Measurements from ENCODE around the gene ST3GAL2. TPM values are rescaled to one million over a fixed set of nuclear protein-coding genes. Genes with fewer than 3 reads are reported as not detected.

Gene ST3GAL2
- total and polyA plus RNA-seq, 8 donors: 2.6 to 51.3 (median 11.7) TPM

DNA sequence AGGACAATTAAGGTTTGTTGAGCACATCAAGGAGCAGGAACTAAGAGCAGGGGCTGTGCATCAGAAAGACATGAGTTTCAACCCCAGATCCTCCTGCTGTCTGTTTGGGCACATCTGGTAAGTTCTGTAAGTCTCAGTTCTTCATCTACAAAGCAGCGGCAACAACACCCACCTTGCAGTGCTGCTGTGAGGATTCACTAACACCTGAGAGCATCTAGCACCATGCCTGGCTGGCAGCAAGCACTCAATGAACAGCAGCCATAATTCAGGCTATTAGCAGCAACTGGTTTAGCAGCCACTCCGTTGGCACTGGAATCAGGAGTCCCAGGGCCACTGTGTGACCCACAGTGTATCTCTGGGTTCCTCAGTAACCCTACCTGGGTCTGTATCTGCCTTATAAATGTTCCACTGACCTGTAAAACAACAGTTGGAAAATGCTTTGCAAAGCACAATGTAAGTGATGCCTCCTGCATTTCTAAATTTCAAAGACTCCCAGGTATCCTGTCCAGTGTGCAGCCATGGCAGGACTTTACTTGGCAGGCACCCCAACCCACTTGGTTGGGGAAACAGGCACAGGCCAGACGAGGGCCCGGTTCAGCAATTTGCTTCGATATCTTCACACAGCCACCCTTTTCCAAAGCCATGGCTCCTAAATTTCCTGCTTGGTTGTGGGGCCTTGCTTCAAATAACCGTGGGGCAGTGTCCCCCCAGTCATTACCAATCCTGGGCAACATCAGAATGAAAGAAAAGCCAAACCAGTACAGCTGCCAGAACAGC lies 4.2 kb downstream of the ST3GAL2 start:
- H3K27me3 ChIP-seq: no peaks in the 10 kb centered on the region
- intact Hi-C loops (cut with DNase I; ENCODE audit: low total_unique reads): no loop called here
- H3K36me3 ChIP-seq: no peaks in the 10 kb centered on the region
- WGBS, 5 donors: 72 to 84% (median 83%) methylated on average over 6 of the region's 6 CpGs
- no peaks in the 10 kb centered on the region for H3K9me3 ChIP-seq
- peak overlapping the region in 2 of 5 donors; percentile 40 to 69 for H3K27ac ChIP-seq
- TF ChIP-seq POLR2AphosphoS5 (IDR thresholded peaks at IDR 0.05): no peak
- TF ChIP-seq, protein P1, sequence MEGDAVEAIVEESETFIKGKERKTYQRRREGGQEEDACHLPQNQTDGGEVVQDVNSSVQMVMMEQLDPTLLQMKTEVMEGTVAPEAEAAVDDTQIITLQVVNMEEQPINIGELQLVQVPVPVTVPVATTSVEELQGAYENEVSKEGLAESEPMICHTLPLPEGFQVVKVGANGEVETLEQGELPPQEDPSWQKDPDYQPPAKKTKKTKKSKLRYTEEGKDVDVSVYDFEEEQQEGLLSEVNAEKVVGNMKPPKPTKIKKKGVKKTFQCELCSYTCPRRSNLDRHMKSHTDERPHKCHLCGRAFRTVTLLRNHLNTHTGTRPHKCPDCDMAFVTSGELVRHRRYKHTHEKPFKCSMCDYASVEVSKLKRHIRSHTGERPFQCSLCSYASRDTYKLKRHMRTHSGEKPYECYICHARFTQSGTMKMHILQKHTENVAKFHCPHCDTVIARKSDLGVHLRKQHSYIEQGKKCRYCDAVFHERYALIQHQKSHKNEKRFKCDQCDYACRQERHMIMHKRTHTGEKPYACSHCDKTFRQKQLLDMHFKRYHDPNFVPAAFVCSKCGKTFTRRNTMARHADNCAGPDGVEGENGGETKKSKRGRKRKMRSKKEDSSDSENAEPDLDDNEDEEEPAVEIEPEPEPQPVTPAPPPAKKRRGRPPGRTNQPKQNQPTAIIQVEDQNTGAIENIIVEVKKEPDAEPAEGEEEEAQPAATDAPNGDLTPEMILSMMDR (IDR thresholded peaks at IDR 0.05): no peak
- TF ChIP-seq EP300 (IDR thresholded peaks at IDR 0.05): no peak
- TF ChIP-seq POLR2A (IDR thresholded peaks at IDR 0.05): no peak
- H3K4me3 ChIP-seq: no peak overlapping the region
- no peak for DNase-seq
- peaks cover 52 to 92% (median 75%) of the 10 kb centered on the region in 4 donors for H3K4me1 ChIP-seq

DNA sequence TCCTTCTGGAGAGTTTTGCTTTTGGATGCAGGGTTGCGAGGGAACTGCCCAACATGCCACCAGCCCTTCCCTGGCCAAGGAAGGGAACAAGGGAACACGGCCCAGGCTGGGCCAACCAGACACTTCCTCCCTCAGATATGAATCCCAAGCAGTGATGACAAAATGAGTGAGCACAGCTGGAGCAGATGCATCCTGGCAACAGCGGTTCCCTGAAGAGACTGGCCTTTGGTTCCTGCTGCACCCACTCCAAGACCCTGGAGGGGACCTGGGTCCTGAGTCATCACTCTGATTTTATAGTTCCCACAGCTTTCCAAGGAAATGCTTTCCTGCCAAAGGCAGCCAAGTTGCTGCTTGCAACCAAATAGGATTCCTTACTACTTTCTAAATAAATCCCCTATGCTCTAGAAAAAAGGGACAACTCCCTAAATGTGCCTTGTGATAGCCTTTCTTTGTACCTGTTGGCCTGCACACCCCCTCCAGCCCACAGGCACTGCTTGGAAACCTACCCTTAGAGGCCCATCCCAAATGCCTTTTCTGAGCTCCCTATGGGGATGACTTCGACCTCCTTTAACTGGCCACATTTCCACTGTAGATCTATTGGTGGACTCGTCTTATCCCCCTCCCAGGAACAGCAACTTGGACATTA lies 5.3 kb downstream of the ST3GAL2 start:
- peak overlapping the region in 1 of 4 donors; percentile 3 for H3K4me3 ChIP-seq
- no peaks in the 10 kb centered on the region for H3K27me3 ChIP-seq
- TF ChIP-seq EP300 (IDR thresholded peaks at IDR 0.05) (no peak), POLR2A (IDR thresholded peaks at IDR 0.05) (no peak), POLR2AphosphoS5 (IDR thresholded peaks at IDR 0.05) (peak in 2 of 3 donors; percentile 33 to 49)
- TF ChIP-seq, protein P1 (IDR thresholded peaks at IDR 0.05): no peak
- peak overlapping the region in 4 of 5 donors; percentile 40 to 69 (median 44) for H3K27ac ChIP-seq
- H3K4me1 ChIP-seq: peaks cover 55 to 98% (median 80%) of the 10 kb centered on the region in 4 donors
- 46 to 67% (median 62%) methylated on average over 5 of the region's 5 CpGs for WGBS, 5 donors
- no peaks in the 10 kb centered on the region for H3K9me3 ChIP-seq
- H3K36me3 ChIP-seq: no peaks in the 10 kb centered on the region
- intact Hi-C loops (cut with DNase I; ENCODE audit: low total_unique reads): no loop called here
- peak in 1 of 2 donors; percentile 71 for DNase-seq

DNA sequence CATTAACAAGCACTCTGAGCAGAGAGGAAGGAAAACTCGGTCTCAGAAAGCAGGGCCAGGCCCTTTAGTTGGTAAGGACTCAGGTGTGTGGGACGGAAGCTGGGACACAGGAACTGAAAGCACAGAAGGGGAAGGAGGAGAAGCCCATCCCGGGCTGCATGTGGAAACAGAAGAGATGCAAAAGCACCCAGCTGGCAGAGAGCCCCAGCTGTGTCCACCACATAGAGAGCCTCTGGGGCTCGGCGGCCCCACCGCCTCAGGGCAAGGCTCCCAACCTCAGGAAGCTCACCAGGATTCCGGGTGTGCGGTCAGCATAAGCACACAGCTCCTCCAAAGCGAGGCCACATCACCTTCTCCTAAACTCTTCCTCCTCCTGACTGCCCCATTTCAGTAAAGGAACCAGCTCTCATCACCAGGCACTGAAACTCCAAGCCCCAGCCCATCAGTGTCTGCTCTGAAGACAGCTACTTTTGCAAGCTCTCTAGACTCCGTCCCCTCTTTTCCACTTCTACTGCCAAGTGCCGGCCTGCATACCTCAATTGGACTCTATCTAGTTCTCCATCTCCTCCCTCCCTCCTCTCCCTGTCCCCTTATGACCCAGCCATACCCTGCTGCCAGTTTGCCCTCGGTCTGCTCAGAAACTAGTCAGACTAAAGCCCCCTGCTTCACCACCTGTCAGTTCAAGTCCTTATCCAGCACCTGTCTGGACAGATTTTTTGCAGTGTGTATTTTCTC lies 6.0 kb downstream of the ST3GAL2 start:
- Histone ChIP-seq H3K4me3 (peak overlapping the region in 1 of 4 donors; percentile 3), H3K36me3 (no peaks in the 10 kb centered on the region), H3K9me3 (no peaks in the 10 kb centered on the region), H3K27me3 (no peaks in the 10 kb centered on the region), H3K4me1 (peaks cover 55 to 98% (median 80%) of the 10 kb centered on the region in 4 donors), H3K27ac (peak overlapping the region in 4 of 5 donors; percentile 40 to 69 (median 44))
- peak in 1 of 2 donors; percentile 39 for DNase-seq
- TF ChIP-seq, protein P1 (IDR thresholded peaks at IDR 0.05): no peak
- TF ChIP-seq POLR2A (IDR thresholded peaks at IDR 0.05) (no peak), POLR2AphosphoS5 (IDR thresholded peaks at IDR 0.05) (no peak), EP300 (IDR thresholded peaks at IDR 0.05) (no peak)
- WGBS, 5 donors: 37 to 61% (median 60%) methylated on average over 12 of the region's 12 CpGs
- intact Hi-C loops (cut with DNase I; ENCODE audit: low total_unique reads): no loop called here

DNA sequence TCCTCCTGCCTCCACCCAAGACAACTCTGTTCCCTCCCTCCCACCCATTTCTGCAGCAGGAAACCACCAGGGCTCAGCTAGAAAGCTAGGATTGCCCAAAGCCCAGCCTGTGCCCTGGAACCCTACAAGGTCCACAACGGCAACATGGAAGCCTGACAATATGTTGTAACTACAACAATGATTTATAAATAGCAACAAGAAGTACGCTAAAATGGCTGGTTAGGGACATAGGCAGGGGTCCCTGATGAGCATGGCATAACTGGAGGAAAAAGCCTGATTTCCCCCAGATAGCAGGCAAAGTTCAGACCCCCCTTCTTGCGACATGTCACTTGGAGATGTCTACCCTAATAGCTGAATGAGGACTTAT lies 6.6 kb downstream of the ST3GAL2 start:
- Histone ChIP-seq H3K4me1 (peaks cover 55 to 98% (median 80%) of the 10 kb centered on the region in 4 donors), H3K27ac (peak overlapping the region in 3 of 5 donors; percentile 40 to 69 (median 43)), H3K27me3 (no peaks in the 10 kb centered on the region), H3K9me3 (no peaks in the 10 kb centered on the region), H3K4me3 (no peak overlapping the region), H3K36me3 (no peaks in the 10 kb centered on the region)
- intact Hi-C loops (cut with DNase I; ENCODE audit: low total_unique reads): no loop called here
- TF ChIP-seq EP300 (IDR thresholded peaks at IDR 0.05) (no peak), POLR2A (IDR thresholded peaks at IDR 0.05) (no peak)
- TF ChIP-seq, protein P1 (IDR thresholded peaks at IDR 0.05): no peak
- peak in 1 of 2 donors; percentile 38 for DNase-seq
- 61 to 76% (median 70%) methylated on average over 3 of the region's 3 CpGs for WGBS, 5 donors
